GM21360 (cell line): ENCODE data around the gene NAAA.
"Not testable (repeated sequence)": the region's sequence is repeated elsewhere in the genome, so short reads cannot be mapped to it uniquely, and the experiment has no call there.

Experiments used
- ATAC-seq: cut with Tn5 transposase; IDR thresholded peaks from one replicate; pipeline ENCODE4 v1.9.1; 2021; ENCODE audit warnings: mild to moderate bottlenecking, moderate library complexity; ENCODE audit not compliant: unreplicated experiment

Gene NAAA

GRCh38 chr4:75920327-75920726 is 20.5 kb downstream of the NAAA start:
- ATAC-seq, result no peak

- no peak for ATAC-seq
Measured at GRCh38 chr4:75919920-75920319, 20.9 kb downstream of the NAAA start.

- ATAC-seq, result no peak
Measured at GRCh38 chr4:75916091-75916661, 24.6 kb downstream of the NAAA start.

- no peak for ATAC-seq
Measured at GRCh38 chr4:75912968-75913367, 27.8 kb downstream of the NAAA start.

GRCh38 chr4:75910831-75911230 is 30.0 kb downstream of the NAAA start:
- not testable (repeated sequence) for ATAC-seq

GRCh38 chr4:75909405-75909804 is 31.4 kb downstream of the NAAA start:
- no peak for ATAC-seq

- no peak for ATAC-seq
Measured at GRCh38 chr4:75908555-75908954, 32.3 kb downstream of the NAAA start.

GRCh38 chr4:75907966-75908365 is 32.8 kb downstream of the NAAA start:
- no peak for ATAC-seq

GRCh38 chr4:75904076-75904475 is 36.7 kb downstream of the NAAA start:
- ATAC-seq, result no peak

GRCh38 chr4:75902352-75902751 is 38.5 kb downstream of the NAAA start, which contains the start of gene PPEF2:
Gene PPEF2 (minus strand): TSS chr4:75902452. CDS start chr4:75896325, 6,127 bp downstream.
- no peak for ATAC-seq

- ATAC-seq, result no peak
Measured at GRCh38 chr4:75898536-75898935, 42.3 kb downstream of the NAAA start.

GRCh38 chr4:75895744-75896314 is 45.0 kb downstream of the NAAA start:
- no peak for ATAC-seq

GRCh38 chr4:75892508-75892907 is 48.3 kb downstream of the NAAA start:
- no peak for ATAC-seq

- no peak for ATAC-seq
Measured at GRCh38 chr4:75891611-75892010, 49.2 kb downstream of the NAAA start.

GRCh38 chr4:75889537-75890199 is 51.1 kb downstream of the NAAA start:
- no peak for ATAC-seq

GRCh38 chr4:75886104-75886503 is 54.7 kb downstream of the NAAA start:
- no peak for ATAC-seq

GRCh38 chr4:75881476-75881875 is 59.3 kb downstream of the NAAA start:
- no peak for ATAC-seq

GRCh38 chr4:75880278-75880677 is 60.5 kb downstream of the NAAA start:
- ATAC-seq, result no peak

GRCh38 chr4:75878246-75878756 is 62.5 kb downstream of the NAAA start:
- no peak for ATAC-seq

- ATAC-seq, result no peak
Measured at GRCh38 chr4:75876218-75876617, 64.6 kb downstream of the NAAA start.

GRCh38 chr4:75869100-75869499 is 71.7 kb downstream of the NAAA start:
- no peak for ATAC-seq

GRCh38 chr4:75867130-75867529 is 73.7 kb downstream of the NAAA start:
- ATAC-seq, result no peak
